GM12878 (cell line): Measurements from ENCODE around the gene MINAR1. TPM values are rescaled to one million over a fixed set of nuclear protein-coding genes. Genes with fewer than 3 reads are reported as not detected.

Source experiments
- ATAC-seq: fragments of 200-7000 bp; cut with Tn5 transposase; 3 replicates; pipeline ENCODE4 v1.9.1; 2020; ENCODE audit warnings: mild to moderate bottlenecking, moderate library complexity
- BruUV-seq: library from RNA; stranded (reverse); fragments of 400-500 nt; replicated peaks from 2 replicates; lab custom pipeline; 2021; lab: Mats Ljungman, UMichigan
- CTCF ChIA-PET: fragments of 300-600 bp; sonication (Branson Sonifier 250); formaldehyde crosslinking; extraction: SDS; loops from one replicate; lab custom pipeline; 2021; ENCODE audit warnings: inconsistent platforms; lab: Yijun Ruan, JAX
- POLR2A ChIA-PET: fragments of 350-600 bp; formaldehyde crosslinking; extraction: SDS; loops from one replicate; lab custom pipeline; 2021; ENCODE audit warnings: inconsistent platforms; lab: Charles Lee
- RAD21 ChIA-PET: fragments of 300-600 bp; sonication (Branson Sonifier 250); formaldehyde crosslinking; loops from one replicate; lab custom pipeline; 2023; ENCODE audit warnings: antibody characterized with exemption; ENCODE audit not compliant: unreplicated experiment; lab: Charles Lee
- SMC1A ChIA-PET: fragments of 300-600 bp; sonication (Branson Sonifier 250); formaldehyde crosslinking; loops from one replicate; lab custom pipeline; 2023; ENCODE audit not compliant: unreplicated experiment, uncharacterized antibody; lab: Charles Lee
- DNase-seq: peaks from one replicate; pipeline ENCODE4 v3.0.0-alpha.2; 2011; ENCODE audit warnings: low read depth, low spot score
- FAIRE-seq: peaks from 3 replicates; lab custom pipeline; 2011; peaks lifted over from hg19 to GRCh38; lab: Jason Lieb, UNC
- H2AFZ ChIP-seq: 2 replicates; pipeline ENCODE4 v1.6.0; 2011; ENCODE audit warnings: low read depth, low read length, control low read depth; ENCODE audit not compliant: control insufficient read depth
- H3K27ac ChIP-seq: 2 replicates; pipeline ENCODE4 v1.5.1; 2011; ENCODE audit warnings: control low read depth; ENCODE audit not compliant: control insufficient read depth, insufficient read depth
- H3K27me3 ChIP-seq, 2 experiments: replicated peaks in 1 of 2; 2 replicates each; pipeline versions ENCODE4 v1.6.0 to v1.6.1; 2011; ENCODE audit warnings: low read length in 1 of 2; ENCODE audit not compliant: control insufficient read depth in 2 of 2, insufficient read depth in 2 of 2
- H3K36me3 ChIP-seq, 2 experiments: 2 replicates each; pipeline ENCODE4 v1.5.1; 2011; ENCODE audit warnings: low read length in 1 of 2; ENCODE audit not compliant: control insufficient read depth in 2 of 2, insufficient read depth in 2 of 2
- H3K4me1 ChIP-seq: 2 replicates; pipeline ENCODE4 v1.6.1; 2011; ENCODE audit warnings: mild to moderate bottlenecking, low read length, moderate library complexity, mixed read lengths; ENCODE audit not compliant: control insufficient read depth, insufficient read depth
- H3K4me2 ChIP-seq: 2 replicates; pipeline ENCODE4 v1.6.0; 2011; ENCODE audit warnings: control low read depth; ENCODE audit not compliant: control insufficient read depth, insufficient read depth
- H3K4me3 ChIP-seq: fragments of 200-600 bp; sonication (generic); 2 replicates; pipeline ENCODE4 v1.5.1; 2016
- H3K79me2 ChIP-seq: 2 replicates; pipeline ENCODE4 v1.6.0; 2011; ENCODE audit warnings: low read length; ENCODE audit not compliant: control insufficient read depth, insufficient read depth
- H3K9ac ChIP-seq: 2 replicates; pipeline ENCODE4 v1.8.0; 2011; ENCODE audit warnings: low read length, control low read depth, mixed read lengths; ENCODE audit not compliant: control insufficient read depth, insufficient read depth
- H3K9me3 ChIP-seq: replicated peaks from 3 replicates; pipeline ENCODE4 v1.5.1; 2011; ENCODE audit warnings: mild to moderate bottlenecking, low read length; ENCODE audit not compliant: control insufficient read depth, insufficient read depth
- H4K20me1 ChIP-seq: 2 replicates; pipeline ENCODE4 v1.6.0; 2011; ENCODE audit not compliant: control insufficient read depth, insufficient read depth
- CBFB ChIP-seq: IDR thresholded peaks from 2 replicates; pipeline ENCODE4 v1.6.1; 2016; ENCODE audit warnings: antibody characterized with exemption, low read depth
- FOXK2 ChIP-seq: fragments of 450-650 bp; IDR thresholded peaks from 2 replicates; pipeline ENCODE4 v1.6.1; 2017; ENCODE audit warnings: mild to moderate bottlenecking, moderate library complexity
- HDGF ChIP-seq: fragments of 450-650 bp; IDR thresholded peaks from 2 replicates; pipeline ENCODE4 v1.6.1; 2016; ENCODE audit warnings: antibody characterized with exemption
- IKZF2 ChIP-seq, 2 experiments: fragments of 450-650 bp; IDR thresholded peaks; 2 replicates each; pipeline ENCODE4 v1.6.1; 2017; ENCODE audit warnings: mild to moderate bottlenecking in 2 of 2, moderate library complexity in 2 of 2
- NFYA ChIP-seq: IDR thresholded peaks from 2 replicates; pipeline ENCODE4 v1.6.1; 2011; ENCODE audit warnings: low read depth, mild to moderate bottlenecking, low read length, improper control_type of control experiment, borderline replicate concordance
- NFYB ChIP-seq: IDR thresholded peaks from 2 replicates; pipeline ENCODE4 v1.6.1; 2011; ENCODE audit warnings: low read depth, mild to moderate bottlenecking, low read length, improper control_type of control experiment, moderate library complexity; ENCODE audit not compliant: insufficient read depth
- POLR2AphosphoS2 ChIP-seq: IDR thresholded peaks from 2 replicates; pipeline ENCODE4 v1.6.1; 2011; ENCODE audit warnings: low read depth, mild to moderate bottlenecking, low read length, improper control_type of control experiment, moderate library complexity
- RBBP5 ChIP-seq: fragments of 200-600 bp; sonication (generic); conservative IDR thresholded peaks from 2 replicates; pipeline ENCODE4 v1.6.1; 2016
- STAT1 ChIP-seq: fragments of 450-650 bp; conservative IDR thresholded peaks from 2 replicates; pipeline ENCODE4 v1.6.1; 2014; ENCODE audit warnings: antibody characterized with exemption, mild to moderate bottlenecking
- TBL1XR1 ChIP-seq: IDR thresholded peaks from 2 replicates; pipeline ENCODE4 v1.6.1; 2012; ENCODE audit warnings: low read depth, low read length, improper control_type of control experiment
- ZNF384 ChIP-seq: IDR thresholded peaks from 2 replicates; pipeline ENCODE4 v1.6.1; 2012; ENCODE audit warnings: low read depth, mild to moderate bottlenecking, low read length, improper control_type of control experiment, borderline replicate concordance
- ZNF622 ChIP-seq: fragments of 450-650 bp; IDR thresholded peaks from 2 replicates; pipeline ENCODE4 v1.6.1; 2017; ENCODE audit warnings: mild to moderate bottlenecking, inconsistent platforms
- WGBS: methylation state at CpG from one replicate; pipeline ENCODE4 v1.1.6; 2016; ENCODE audit warnings: low lambda C conversion rate; ENCODE audit not compliant: insufficient replicate concordance, insufficient coverage; ENCODE audit errors: missing lambda C conversion rate; 5-methylcytosine and 5-hydroxymethylcytosine counted together
- in situ Hi-C: fragments of 300-500 bp; cut with MboI; formaldehyde crosslinking; loops from 9 replicates; pipeline ENCODE4 v1.14.3; 2018; ENCODE audit warnings: mixed read lengths
- intact Hi-C: fragments of 100-400 bp; cut with micrococcal nuclease; formaldehyde crosslinking; loops from one replicate; pipeline ENCODE4 v1.14.2; 2022; ENCODE audit not compliant: unreplicated experiment
- polyA plus RNA-seq, 11 experiments: library from polyadenylated mRNA; depleted of rRNA in 4 of 11; unstranded in 6 of 11; stranded (reverse) in 5 of 11; fragments of >200 nt; fragmentation: Nextera tagmentation in 4 of 11; fragmentation: Illumina TruSeq in 1 of 11; extraction: Ambion mirVana in 4 of 11; extraction: Trizol in 1 of 11; gene quantifications; 1 replicate in 1 of 11; 2 replicates in 10 of 11; pipeline versions ENCODE4 v1.2.1 to v1.2.3, GENCODE V29; 2011 to 2016; ENCODE audit warnings: inconsistent platforms in 2 of 11, missing spikeins in 2 of 11, low read depth in 1 of 11
- total RNA-seq, 4 experiments: library from RNA; depleted of rRNA in 3 of 4; stranded (reverse); fragments of >200 nt in 3 of 4; fragmentation: Illumina TruSeq in 1 of 4; extraction: Trizol in 1 of 4; gene quantifications; 2 replicates each; pipeline versions ENCODE4 v1.2.1 to v1.2.3, GENCODE V29; 2013 to 2021

MINAR1 gene
- total and polyA plus RNA-seq, 10 of the 15 experiments (the other 5 are each of a cell fraction or from before 2014, with no cell fraction given), result 0.05 to 0.40 (median 0.24) TPM

DNA sequence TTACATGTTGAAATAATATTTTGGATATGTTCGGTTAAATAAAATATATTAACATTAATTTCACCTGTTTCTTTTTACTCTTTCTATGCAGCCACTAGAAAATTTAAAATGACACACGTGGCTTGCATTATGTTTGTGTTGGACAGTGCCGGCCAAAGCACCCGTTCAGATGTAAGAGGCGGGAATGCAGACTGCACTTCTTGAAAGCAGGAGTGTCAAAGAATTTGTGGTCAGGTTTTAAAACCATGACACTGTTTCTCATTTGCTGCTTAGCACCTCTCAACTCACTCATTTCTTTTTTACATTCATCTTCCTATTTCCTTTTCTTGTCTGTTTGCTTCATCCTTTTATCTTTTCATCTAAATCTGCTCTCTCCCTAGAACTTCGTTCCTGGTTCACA is 35.3 kb upstream of the MINAR1 start:
- Histone ChIP-seq H3K27ac (no peak overlapping the region), H3K9me3 (no peaks in the 10 kb centered on the region), H3K27me3 (no peaks in the 10 kb centered on the region), H3K79me2 (no peaks in the 10 kb centered on the region), H3K36me3 (no peaks in the 10 kb centered on the region), H3K9ac (no peak overlapping the region), H3K4me2 (no peak overlapping the region), H2AFZ (no peak overlapping the region), H4K20me1 (no peaks in the 10 kb centered on the region), H3K4me1 (no peaks in the 10 kb centered on the region), H3K4me3 (no peak overlapping the region)
- BruUV-seq, result no TSS peak
- 66% methylated on average over 6 of the region's 6 CpGs for WGBS
- ATAC-seq (no peak), DNase-seq (no peak), FAIRE-seq (no peak)
- ChIA-PET RAD21 (no interaction called here), POLR2A (no interaction called here), SMC1A (no interaction called here), CTCF (no interaction called here)
- TF ChIP-seq NFYB, result no peak
- TF ChIP-seq TBL1XR1, result no peak
- no peak for TF ChIP-seq RBBP5
- TF ChIP-seq ZNF384, result no peak
- TF ChIP-seq FOXK2, result no peak
- in situ Hi-C loops (no loop called here), intact Hi-C loops (no loop called here)

DNA sequence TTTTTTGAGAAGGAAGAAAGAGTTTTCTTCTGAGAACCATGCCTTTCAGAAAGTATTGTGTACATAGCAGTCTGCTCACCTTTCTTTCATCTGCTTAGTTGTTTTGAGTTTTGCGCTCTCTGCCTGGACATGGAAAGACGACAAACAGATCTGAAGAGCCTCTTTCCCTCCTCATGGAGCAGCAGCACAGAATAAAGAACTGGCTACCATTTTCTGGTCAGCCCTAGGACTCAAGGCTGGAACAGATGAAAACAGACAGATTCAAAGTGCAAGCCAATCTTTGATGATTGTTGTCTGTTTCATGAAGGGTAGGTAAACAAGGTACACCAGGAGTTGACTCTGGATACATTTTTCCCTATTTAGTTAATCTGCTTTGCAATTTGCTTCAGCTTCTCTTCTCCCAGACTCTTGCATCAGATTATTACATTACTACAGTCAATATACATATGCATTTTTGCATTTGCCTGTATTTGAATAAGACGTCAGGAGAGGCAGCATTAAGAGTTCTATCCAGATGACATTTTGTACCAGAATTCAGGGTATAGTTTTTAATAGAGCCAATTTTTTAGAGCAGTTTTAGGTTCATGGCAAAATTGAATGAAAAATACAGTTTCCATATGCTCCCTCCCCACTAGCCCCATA is 34.7 kb upstream of the MINAR1 start:
- FAIRE-seq, result no peak
- Histone ChIP-seq H3K4me1 (no peaks in the 10 kb centered on the region), H2AFZ (no peak overlapping the region), H4K20me1 (no peaks in the 10 kb centered on the region), H3K27me3 (no peaks in the 10 kb centered on the region), H3K79me2 (no peaks in the 10 kb centered on the region), H3K9me3 (no peaks in the 10 kb centered on the region), H3K36me3 (no peaks in the 10 kb centered on the region), H3K27ac (no peak overlapping the region), H3K9ac (no peak overlapping the region), H3K4me2 (no peak overlapping the region), H3K4me3 (no peak overlapping the region)
- DNase-seq, result no peak
- ATAC-seq, result no peak
- intact Hi-C loops (no loop called here), in situ Hi-C loops (no loop called here)
- ChIA-PET RAD21 (no interaction called here), SMC1A (no interaction called here), CTCF (no interaction called here), POLR2A (no interaction called here)
- no TSS peak for BruUV-seq
- no peak for TF ChIP-seq POLR2AphosphoS2
- no peak for TF ChIP-seq ZNF622
- no peak for TF ChIP-seq IKZF2 (IDR thresholded peaks at IDR 0.05)
- TF ChIP-seq CBFB, result no peak
- TF ChIP-seq NFYA, result no peak
- TF ChIP-seq STAT1, result no peak
- no peak for TF ChIP-seq HDGF
- WGBS, result 65% methylated on average over 3 of the region's 3 CpGs
